ENCODE data around the gene STUB1.

- TF ChIP-seq CTCF (IDR thresholded peaks at IDR 0.05; ENCODE audit: borderline replicate concordance, extremely low read depth, low read length, poor library complexity, severe bottlenecking) (no peak), EZH2 (IDR thresholded peaks at IDR 0.05; ENCODE audit: borderline replicate concordance, low read depth, low read length, severe bottlenecking) (no peak)
Observed at GRCh38 chr16:686459-687260, 6.5 kb downstream of the STUB1 start.

All from DND-41 (cell line).